ENCODE measurements around the gene SMYD3.

GRCh38 chr1:246032984-246033383 lies 474.1 kb downstream of the SMYD3 start:
- TF ChIP-seq CTCF (IDR thresholded peaks at IDR 0.05) (no peak), POLR2A (IDR thresholded peaks at IDR 0.05) (no peak)
